ENCODE results near the gene PSMC3. TPM values are rescaled to one million over a fixed set of nuclear protein-coding genes. Genes with fewer than 3 reads are reported as not detected.

Gene PSMC3
- total RNA-seq, 1 experiment from 2014 or later = 165 TPM

DNA sequence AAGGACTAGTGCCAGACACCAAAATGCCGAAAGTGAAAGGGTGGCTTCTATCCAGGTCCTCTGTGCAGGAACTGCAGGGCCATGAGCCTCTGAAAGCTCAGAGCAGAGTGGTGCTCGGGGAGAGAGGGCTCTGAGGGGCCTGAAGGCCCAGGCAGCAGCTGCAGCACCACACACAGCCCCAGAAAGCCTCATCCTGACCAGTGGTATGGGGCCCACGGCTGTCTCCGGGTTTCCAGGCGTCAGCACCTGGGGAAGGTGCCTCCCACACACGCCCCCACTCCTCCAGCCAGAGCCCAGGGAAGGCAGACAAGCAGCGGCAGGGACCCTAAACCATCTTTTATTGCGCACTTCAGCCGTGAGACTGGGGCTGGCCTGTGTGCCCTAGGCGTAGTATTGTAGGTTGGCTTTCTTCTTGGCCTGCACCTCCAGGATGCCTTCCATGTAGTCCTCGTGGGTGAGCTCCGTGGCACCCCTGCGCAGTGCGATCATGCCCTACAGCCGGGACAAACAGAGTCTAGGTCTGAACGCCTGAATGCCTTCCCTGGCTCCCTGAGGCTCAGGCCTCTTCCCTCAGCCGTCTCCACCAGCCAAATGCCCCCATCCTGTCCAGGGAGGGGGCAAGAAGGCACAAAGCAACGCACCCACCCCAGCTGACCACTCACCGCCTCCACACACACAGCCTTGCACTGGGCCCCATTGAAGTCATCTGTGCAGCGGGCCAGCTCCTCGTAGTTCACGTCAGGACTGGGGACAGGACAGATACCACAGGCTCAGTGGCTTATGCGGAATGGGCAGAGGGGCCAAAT is 7.6 kb downstream of the PSMC3 start:
- in situ Hi-C loops (cut with HindIII; ENCODE audit: low pct_unique_long_range_greater_than_20kb, low sequenced_read_pairs) = no loop called here
- DNase-seq (ENCODE audit: low read depth, low spot score) = no peak

DNA sequence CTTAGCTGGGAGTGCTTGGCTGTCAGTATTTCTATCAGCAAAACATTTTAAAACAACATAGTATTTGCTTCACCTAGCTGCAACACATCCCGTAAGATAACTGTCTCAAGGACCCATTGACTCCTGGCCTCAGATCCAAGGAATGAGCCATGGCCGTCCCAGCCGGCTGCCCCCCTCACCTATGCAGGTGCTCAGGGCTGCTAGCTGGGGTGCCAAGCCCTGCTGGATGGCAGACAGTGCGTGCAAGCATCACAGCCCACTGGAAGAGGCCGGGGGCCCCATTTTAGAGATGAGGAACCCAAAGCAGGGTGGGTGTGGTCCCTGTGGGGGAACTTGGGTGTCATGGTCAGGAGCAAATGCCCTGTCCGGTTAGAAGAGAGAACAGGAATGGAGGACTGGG is 8.5 kb downstream of the PSMC3 start:
- DNase-seq (ENCODE audit: low read depth, low spot score) = no peak
- in situ Hi-C loops (cut with HindIII; ENCODE audit: low pct_unique_long_range_greater_than_20kb, low sequenced_read_pairs) = no loop called here

DNA sequence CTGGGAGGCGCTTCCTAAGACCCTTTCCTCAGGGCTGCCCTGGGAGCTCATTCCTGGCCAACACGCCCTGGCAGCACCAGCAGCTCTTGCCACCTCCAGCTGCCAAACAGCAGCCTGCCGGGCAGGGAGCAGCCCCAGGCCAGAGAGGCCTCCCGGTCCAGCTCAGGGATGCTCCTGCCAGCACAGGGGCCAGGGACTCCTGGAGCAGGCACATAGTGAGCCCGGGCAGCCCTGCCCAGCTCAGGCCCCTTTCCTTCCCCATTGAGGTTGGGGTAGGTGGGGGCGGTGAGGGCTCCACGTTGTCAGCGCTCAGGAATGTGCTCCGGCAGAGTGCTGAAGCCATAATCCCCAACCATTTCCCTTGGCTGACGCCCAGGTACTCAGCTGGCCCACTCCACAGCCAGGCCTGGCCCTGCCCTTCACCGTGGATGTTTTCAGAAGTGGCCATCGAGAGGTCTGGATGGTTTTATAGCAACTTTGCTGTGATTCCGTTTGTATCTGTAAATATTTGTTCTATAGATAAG is 10.2 kb downstream of the PSMC3 start:
- no peak for DNase-seq (ENCODE audit: low read depth, low spot score)
- in situ Hi-C loops (cut with HindIII; ENCODE audit: low pct_unique_long_range_greater_than_20kb, low sequenced_read_pairs) = no loop called here

DNA sequence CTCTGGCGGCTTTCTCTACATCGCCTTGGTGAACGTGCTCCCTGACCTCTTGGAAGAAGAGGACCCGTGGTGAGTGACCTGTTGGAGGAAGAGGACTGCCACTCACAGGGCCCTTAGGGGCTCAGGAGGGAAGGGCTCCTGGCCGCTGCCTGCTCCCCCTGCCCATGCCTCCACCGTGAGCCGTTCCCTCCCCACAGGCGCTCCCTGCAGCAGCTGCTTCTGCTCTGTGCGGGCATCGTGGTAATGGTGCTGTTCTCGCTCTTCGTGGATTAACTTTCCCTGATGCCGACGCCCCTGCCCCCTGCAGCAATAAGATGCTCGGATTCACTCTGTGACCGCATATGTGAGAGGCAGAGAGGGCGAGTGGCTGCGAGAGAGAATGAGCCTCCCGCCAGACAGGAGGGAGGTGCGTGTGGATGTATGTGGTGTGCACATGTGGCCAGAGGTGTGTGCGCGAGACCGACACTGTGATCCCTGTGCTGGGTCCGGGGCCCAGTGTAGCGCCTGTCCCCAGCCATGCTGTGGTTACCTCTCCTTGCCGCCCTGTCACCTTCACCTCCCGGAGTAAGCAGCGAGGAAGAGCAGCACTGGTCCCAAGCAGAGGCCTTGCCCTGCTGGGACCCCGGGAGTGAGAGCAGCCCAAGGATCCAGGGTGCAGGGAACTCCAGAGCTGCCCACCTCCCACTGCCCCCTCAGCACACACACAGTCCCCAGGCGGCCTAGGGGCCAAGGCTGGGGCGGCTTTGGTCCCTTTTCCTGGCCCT is 11.0 kb downstream of the PSMC3 start:
- in situ Hi-C loops (cut with HindIII; ENCODE audit: low pct_unique_long_range_greater_than_20kb, low sequenced_read_pairs) = no loop called here
- DNase-seq (ENCODE audit: low read depth, low spot score) = no peak

DNA sequence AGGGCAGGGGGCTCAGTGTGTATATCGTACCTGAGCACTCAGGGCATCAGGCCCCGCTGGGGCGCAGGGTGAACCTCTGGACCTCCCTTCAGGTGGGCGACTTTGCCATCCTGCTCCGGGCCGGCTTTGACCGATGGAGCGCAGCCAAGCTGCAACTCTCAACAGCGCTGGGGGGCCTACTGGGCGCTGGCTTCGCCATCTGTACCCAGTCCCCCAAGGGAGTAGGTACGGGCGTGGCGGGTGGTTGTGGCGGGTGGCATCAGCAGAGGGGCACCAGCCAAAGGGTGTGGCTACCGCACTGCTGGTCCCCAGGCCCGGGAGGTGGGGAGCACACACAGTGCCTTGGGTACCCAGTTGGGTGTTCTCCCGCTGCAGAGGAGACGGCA is 11.6 kb downstream of the PSMC3 start:
- in situ Hi-C loops (cut with HindIII; ENCODE audit: low pct_unique_long_range_greater_than_20kb, low sequenced_read_pairs) = no loop called here

DNA sequence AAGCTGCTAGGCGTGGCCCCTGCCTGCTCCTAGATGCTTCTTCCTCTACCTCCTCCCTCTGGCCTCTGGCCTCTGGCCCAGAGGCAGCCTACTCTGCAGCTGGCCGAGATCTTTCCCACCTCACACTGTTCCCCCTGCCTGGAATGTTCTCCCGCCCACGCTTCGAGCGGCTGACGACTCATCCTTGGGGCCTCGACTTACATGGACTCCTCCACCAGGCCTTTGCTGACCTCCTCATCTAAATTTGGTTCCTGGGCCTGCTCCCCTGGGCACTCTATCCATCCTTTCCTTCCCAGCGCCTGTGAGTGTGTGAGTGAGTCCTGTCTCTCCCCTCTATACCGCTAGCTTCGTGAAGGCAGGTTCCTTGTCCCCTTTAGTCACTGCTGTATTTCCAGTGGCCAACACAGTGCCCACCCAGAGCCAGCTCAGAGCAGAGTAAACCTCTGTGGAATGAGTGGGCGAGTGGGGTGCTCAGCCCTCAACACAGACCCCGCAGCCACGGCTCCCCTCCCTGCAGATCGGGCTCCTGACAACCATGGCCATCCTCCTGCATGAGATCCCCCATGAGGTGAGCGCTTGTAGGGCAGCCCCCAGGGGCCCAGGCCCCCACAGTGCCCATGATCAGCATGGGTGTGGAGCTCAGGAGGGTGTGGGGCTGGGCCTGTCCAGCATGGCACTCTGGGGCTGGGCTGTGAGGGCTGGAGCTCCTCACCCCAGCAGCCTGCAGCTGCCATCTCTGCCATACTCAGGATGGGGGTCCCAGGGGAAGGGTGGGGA is 12.1 kb downstream of the PSMC3 start:
- DNase-seq (ENCODE audit: low read depth, low spot score) = no peak
- in situ Hi-C loops (cut with HindIII; ENCODE audit: low pct_unique_long_range_greater_than_20kb, low sequenced_read_pairs) = no loop called here

More for the DNA sequence above, 11.6 kb downstream of the PSMC3 start:
- DNase-seq (ENCODE audit: low read depth, low spot score) = no peak

DNA sequence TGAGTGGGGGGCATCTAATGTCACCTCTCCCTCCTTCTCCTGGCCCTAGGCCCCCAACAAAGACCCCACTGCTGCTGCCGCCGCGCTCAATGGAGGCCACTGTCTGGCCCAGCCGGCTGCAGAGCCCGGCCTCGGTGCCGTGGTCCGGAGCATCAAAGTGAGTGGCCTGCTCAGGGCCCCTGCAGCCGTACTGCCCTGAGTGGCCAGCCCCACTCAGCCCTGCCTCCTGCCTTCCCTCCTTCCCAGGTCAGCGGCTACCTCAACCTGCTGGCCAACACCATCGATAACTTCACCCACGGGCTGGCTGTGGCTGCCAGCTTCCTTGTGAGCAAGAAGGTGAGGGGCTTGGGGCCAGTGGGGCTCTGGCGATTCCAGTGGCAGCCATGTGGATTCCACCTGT is 12.9 kb downstream of the PSMC3 start:
- no peak for DNase-seq (ENCODE audit: low read depth, low spot score)
- in situ Hi-C loops (cut with HindIII; ENCODE audit: low pct_unique_long_range_greater_than_20kb, low sequenced_read_pairs) = no loop called here

DNA sequence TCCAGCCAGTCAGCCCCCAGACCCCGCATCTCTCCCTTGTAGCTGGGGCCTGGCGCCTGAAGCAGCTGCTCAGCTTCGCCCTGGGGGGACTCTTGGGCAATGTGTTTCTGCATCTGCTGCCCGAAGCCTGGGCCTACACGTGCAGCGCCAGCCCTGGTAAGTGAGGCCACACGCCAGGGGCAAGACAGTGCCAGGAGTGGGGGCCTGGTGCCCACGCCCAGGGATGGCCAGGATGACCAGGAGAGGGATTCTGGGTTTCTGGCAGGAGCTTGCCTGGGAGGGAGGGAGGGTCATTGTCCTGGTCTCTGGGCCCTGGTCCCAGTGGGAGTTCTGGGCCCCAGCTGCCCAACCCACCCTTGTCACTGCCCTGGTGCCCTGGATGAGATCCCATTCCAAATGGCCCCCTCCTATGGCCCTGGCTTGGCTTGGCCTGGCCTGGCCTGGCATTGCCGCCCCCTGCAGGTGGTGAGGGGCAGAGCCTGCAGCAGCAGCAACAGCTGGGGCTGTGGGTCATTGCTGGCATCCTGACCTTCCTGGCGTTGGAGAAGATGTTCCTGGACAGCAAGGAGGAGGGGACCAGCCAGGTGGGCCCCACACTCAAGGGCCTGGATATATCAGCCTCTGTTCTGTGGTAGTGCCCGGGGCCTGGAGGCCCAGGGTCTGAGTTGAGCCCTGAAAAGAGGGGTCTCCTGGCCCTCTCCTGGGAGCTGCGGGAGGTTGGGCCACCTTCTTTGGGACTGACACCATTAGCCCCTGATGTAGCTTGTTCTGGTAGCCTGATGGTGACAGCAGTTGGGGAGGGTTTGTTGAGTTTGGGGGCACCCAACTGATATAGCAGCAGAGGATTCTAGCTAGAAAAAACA is 14.1 kb downstream of the PSMC3 start:
- in situ Hi-C loops (cut with HindIII; ENCODE audit: low pct_unique_long_range_greater_than_20kb, low sequenced_read_pairs) = no loop called here

DNA sequence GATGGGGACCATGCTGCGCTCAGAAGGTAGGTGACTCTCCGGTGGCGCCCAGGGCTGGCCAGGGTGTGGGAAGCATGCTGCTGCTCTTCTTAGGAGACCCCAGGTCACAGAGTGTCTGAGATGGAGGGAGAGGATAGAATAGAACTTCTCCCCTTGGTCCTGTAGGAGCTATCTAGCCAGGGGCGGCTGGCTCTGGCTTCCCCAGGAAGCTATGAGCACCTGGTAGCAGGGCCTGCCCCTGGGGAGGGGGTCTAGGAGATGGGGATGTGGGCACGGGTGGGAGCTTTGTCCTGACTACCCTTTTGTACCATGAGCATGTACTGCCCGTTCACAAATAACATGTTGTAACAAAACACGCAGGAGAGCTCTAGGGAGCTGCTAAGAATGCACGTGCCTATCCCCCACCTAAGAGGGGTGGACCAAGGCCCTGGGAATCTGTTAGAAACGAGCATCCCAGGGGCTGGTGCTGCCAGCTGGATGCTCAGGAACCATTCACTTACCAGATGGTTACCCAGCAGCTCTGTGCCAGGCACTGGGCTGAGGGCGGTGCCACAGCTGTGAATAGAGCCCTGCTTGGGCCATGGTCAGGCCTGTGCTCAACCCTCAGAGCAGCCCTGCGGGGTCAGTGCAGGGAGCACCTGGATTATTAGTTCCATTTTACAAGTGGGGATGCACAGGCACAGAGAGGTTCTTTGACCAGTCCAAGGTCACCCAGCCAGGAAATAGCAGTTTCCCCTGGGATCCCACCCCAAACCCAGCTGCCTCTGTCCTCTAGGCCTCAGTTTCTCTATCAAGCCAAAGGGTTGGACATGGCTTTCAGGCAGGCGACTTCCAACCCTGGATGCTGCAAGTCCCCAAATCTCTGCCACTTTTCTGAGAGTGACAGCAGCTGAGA is 15.6 kb downstream of the PSMC3 start:
- DNase-seq (ENCODE audit: low read depth, low spot score) = no peak
- in situ Hi-C loops (cut with HindIII; ENCODE audit: low pct_unique_long_range_greater_than_20kb, low sequenced_read_pairs) = no loop called here

More for the DNA sequence above, 14.1 kb downstream of the PSMC3 start:
- DNase-seq (ENCODE audit: low read depth, low spot score) = peak; percentile 75

DNA sequence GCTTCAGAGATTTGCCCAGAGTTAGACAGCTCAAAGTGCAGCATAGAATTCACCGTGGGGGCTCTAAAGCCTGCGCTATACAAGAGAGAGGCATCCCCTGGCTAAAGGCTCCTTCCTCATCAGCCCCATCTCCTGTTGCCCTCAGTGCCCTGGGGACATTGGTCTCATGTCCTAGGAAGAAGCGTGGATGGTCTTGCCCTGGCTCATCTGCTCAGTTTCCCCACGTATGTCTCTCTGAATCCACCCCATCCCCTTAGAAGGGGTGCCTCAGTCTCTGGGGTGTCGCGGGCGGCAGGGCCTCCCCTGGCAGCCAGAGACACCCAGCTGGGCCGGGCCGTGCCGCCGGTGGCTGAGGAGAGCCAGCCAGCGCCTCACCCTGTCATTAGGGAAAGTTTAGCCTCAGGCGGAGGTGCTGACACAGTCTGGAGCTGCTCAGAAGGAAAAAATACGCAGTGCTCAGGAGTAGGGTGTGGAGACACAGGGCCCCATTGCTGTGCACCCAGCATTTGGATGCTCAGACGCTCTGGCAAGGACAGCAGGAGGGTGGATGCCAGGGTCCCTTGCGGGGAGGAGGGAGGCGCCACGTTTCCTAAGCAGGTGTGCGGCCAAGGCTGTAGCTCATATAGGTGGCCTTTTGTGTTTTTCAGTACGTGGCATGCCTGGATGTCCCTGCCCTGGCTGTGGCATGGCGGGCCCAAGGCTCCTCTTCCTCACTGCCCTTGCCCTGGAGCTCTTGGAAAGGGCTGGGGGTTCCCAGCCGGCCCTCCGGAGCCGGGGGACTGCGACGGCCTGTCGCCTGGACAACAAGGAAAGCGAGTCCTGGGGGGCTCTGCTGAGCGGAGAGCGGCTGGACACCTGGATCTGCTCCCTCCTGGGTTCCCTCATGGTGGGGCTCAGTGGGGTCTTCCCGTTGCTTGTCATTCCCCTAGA is 16.5 kb downstream of the PSMC3 start:
- DNase-seq (ENCODE audit: low read depth, low spot score) = no peak
- in situ Hi-C loops (cut with HindIII; ENCODE audit: low pct_unique_long_range_greater_than_20kb, low sequenced_read_pairs) = no loop called here

DNA sequence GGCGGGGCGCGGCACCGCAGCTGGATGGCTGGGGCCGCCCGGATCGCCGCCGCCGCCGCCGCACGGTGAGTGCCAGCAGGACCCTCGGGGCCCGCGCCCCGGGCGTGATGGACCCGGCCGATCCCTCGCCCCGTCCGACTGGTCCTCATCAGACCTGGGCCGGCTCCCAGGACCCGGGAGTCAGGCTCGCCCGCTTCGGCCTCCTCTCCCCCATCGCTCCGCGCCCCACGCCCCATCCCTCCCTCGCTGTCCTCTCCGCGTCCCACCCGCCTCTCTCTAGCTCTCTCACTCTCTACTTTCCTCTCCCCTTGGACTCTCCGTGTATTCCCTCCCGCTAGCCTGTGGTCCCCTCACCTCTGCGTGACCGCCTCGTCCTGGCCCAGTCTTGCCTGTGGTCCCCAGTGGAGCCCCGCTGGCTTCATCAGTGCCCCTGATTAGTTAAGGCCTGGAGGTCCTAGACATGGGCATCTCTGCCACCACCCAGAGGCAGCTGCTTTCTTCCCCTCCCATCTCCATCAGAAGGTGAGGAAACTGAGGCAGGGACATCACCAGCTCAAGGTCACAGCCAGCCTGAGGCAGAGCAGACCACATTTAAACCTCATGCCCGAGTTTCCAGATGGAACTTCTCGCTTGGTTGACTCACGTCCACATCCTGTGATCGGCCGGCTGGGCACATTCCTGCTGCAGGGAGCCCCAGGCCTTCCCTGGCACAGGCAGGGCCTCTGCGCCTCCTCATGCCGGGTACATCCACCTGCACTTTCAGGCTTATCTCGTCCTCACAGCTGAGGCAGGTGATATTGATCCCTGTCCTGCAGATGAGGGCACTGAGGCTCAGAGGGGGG is 17.4 kb downstream of the PSMC3 start:
- DNase-seq (ENCODE audit: low read depth, low spot score) = peak; percentile 37
- in situ Hi-C loops (cut with HindIII; ENCODE audit: low pct_unique_long_range_greater_than_20kb, low sequenced_read_pairs) = no loop called here

DNA sequence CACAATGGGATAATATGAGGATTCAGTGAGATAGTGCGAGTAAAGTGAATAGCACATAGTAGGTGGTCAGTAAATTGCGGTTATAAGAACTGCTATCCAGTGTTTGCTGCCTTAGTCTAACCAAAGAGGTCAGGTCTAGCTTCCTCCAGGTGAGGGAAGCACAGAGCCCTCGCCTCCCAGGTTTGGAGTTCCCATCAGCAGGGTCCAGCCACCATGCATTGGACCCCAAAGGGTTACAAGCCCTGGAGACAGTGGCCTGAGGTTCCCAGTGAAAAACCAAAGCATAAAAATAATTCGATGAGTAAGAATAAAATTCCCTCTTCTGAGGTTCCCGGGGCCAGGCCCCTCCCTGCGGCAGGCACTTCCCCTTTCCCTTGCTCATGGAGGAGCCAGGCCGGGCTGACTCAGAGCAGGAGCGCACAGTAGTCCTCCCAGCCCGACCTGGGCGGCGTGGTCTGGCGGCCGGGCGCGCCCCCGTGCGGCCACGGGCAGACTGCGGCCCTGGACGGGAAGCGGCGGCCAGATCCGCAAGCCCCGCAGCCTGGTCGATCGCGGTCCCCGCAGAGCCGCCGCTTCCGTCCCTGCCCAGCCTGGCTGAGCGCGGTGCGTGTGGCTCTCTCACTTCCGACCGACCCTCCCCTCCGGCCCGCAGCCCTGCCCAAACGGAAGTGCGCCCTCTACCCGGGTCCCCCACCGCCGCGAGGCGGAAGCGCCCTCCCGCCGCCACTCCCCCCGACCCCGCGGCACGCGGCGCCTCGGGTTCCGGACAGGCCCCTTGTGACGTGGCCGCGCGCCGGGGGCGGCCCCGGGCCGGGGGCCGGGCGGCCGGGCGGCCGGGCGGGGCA is 18.3 kb downstream of the PSMC3 start, which contains the start of gene SLC39A13:
SLC39A13 (plus strand) TSS at position 845 of the 845 bp plus-strand sequence. CDS start 1,505 bp downstream, outside the sequence.
- in situ Hi-C loops (cut with HindIII; ENCODE audit: low pct_unique_long_range_greater_than_20kb, low sequenced_read_pairs) = no loop called here
- peak; percentile 93 for DNase-seq (ENCODE audit: low read depth, low spot score)

DNA sequence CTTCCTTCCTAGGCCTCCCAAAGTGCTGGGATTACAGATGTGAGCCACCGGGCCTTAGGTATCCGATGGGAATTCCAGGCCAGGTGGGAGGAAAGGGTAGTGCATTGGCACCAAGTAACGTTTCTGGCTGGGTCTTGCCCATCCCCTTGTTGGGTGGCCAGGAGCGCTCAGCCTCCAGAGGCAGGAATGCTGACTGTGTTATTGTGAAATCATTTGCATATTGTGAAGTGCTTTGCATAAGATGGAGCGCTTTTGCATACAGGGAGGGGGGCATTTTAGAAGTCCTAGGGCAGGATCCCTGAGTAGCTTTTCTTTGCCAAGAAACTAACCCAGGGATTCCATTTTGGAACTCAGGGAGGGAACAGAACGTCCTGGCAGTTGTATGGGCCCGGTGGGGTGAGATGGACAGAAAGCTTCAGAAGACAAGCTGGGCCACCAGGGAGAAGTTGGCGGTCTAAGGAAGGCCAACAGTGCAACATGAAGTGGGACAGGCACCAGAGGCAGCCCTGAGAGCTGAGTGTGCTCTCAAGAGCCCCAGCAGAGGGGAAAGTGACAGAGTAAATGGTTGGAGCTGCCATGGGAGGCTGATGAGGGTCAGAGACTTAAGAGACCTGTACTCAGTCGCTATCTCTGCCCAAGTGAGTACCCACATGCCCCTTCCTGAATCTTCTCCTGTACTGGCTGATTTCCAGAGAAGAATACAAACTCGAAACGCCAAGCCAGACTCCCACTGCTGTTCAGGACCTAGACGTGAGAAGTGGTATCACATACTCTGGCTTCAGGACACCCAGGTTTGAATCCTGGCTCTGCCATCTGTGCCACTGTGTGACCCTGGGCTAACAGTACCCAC is 19.1 kb downstream of the PSMC3 start:
- no peak for DNase-seq (ENCODE audit: low read depth, low spot score)

More for the DNA sequence above, 19.1 kb downstream of the PSMC3 start:
- in situ Hi-C loops (cut with HindIII; ENCODE audit: low pct_unique_long_range_greater_than_20kb, low sequenced_read_pairs) = no loop called here

All from SK-MEL-5 (cell line).